ENCODE data around the gene ATR. TPM values are rescaled to one million over a fixed set of nuclear protein-coding genes. Genes with fewer than 3 reads are reported as not detected.
"Not testable (repeated sequence)": the region's sequence is repeated elsewhere in the genome, so short reads cannot be mapped to it uniquely, and the experiment has no call there.

ATR gene
- total and polyA plus RNA-seq, 7 experiments from 2014 or later: 11.3 to 48.3 (median 34.8) TPM

GRCh38 chr3:142604940-142605339 lies 26.4 kb upstream of the ATR start:
- ChIA-PET CTCF (no interaction called here), POLR2A (no interaction called here)
- no peaks in the 10 kb centered on the region for H3K9me3 ChIP-seq (ENCODE audit: control insufficient read depth in 2 of 3, low read length in 3 of 3)
- Mint-ChIP-seq H3K9me3 (peaks cover 0 to 1% (median 0%) of the 10 kb centered on the region in 11 donors), H3K36me3 (peaks cover 0 to 5% (median 0%) of the 10 kb centered on the region in 5 donors), H3K27me3 (peaks cover 0 to 2% (median 0%) of the 10 kb centered on the region in 5 donors), H3K4me1 (no peaks in the 10 kb centered on the region), H3K27ac (no peak overlapping the region), H3K4me3 (no peak overlapping the region)
- ATAC-seq (no peak), DNase-seq (no peak)
- H3K4me1 ChIP-seq (ENCODE audit: control insufficient read depth in 2 of 2, insufficient read depth in 2 of 2, low read length in 2 of 2): no peaks in the 10 kb centered on the region
- no peaks in the 10 kb centered on the region for H3K36me3 ChIP-seq (ENCODE audit: control insufficient read depth in 2 of 3, insufficient read depth in 3 of 3, low read length in 3 of 3)
- H3K4me3 ChIP-seq (ENCODE audit: low read length): no peak overlapping the region
- H3K27me3 ChIP-seq (ENCODE audit: control insufficient read depth in 2 of 2, insufficient read depth in 2 of 2, low read length in 2 of 2): no peaks in the 10 kb centered on the region
- intact Hi-C loops (cut with micrococcal nuclease): no loop called here
- no peak overlapping the region for H3K27ac ChIP-seq (ENCODE audit: low read depth, low read length)

- intact Hi-C loops (cut with micrococcal nuclease); ATAC-seq; H3K4me3 Mint-ChIP-seq; H3K36me3 Mint-ChIP-seq; H3K9me3 ChIP-seq (ENCODE audit: control insufficient read depth in 2 of 3, low read length in 3 of 3); H3K4me1 ChIP-seq (ENCODE audit: control insufficient read depth in 2 of 2, insufficient read depth in 2 of 2, low read length in 2 of 2); H3K27me3 ChIP-seq (ENCODE audit: control insufficient read depth in 2 of 2, insufficient read depth in 2 of 2, low read length in 2 of 2); H3K27me3 Mint-ChIP-seq; H3K27ac Mint-ChIP-seq; H3K27ac ChIP-seq (ENCODE audit: low read depth, low read length); H3K9me3 Mint-ChIP-seq; H3K4me3 ChIP-seq (ENCODE audit: low read length); DNase-seq; H3K4me1 Mint-ChIP-seq; H3K36me3 ChIP-seq (ENCODE audit: control insufficient read depth in 2 of 3, insufficient read depth in 3 of 3, low read length in 3 of 3); POLR2A ChIA-PET: not testable (repeated sequence)
- CTCF ChIA-PET: interaction anchor here (0.7 kb wide), 1 partner anchor 550 kb away, joined by 5 read pairs; no protein-coding TSS in a partner anchor
Measured at GRCh38 chr3:142603386-142603705, 24.8 kb upstream of the ATR start.

- peaks cover 0 to 8% (median 0%) of the 10 kb centered on the region in 5 donors for H3K36me3 Mint-ChIP-seq
- CTCF ChIA-PET: no interaction called here
- H3K27me3 Mint-ChIP-seq: peaks cover 0 to 2% (median 0%) of the 10 kb centered on the region in 5 donors
- peaks cover 0 to 1% (median 0%) of the 10 kb centered on the region in 11 donors for H3K9me3 Mint-ChIP-seq
- no peak overlapping the region for H3K4me3 Mint-ChIP-seq
- POLR2A ChIA-PET: interaction anchor here (0.5 kb wide), 1 partner anchor 383 kb away, joined by 3 read pairs; no protein-coding TSS in a partner anchor
- Histone ChIP-seq H3K27ac (ENCODE audit: low read depth, low read length) (no peak overlapping the region), H3K4me3 (ENCODE audit: low read length) (no peak overlapping the region), H3K4me1 (ENCODE audit: control insufficient read depth in 2 of 2, insufficient read depth in 2 of 2, low read length in 2 of 2) (no peaks in the 10 kb centered on the region), H3K9me3 (ENCODE audit: control insufficient read depth in 2 of 3, low read length in 3 of 3) (no peaks in the 10 kb centered on the region), H3K27me3 (ENCODE audit: control insufficient read depth in 2 of 2, insufficient read depth in 2 of 2, low read length in 2 of 2) (no peaks in the 10 kb centered on the region), H3K36me3 (ENCODE audit: control insufficient read depth in 2 of 3, insufficient read depth in 3 of 3, low read length in 3 of 3) (no peaks in the 10 kb centered on the region)
- intact Hi-C loops (cut with micrococcal nuclease): no loop called here
- DNase-seq (no peak), ATAC-seq (no peak)
- no peak overlapping the region for H3K27ac Mint-ChIP-seq
- H3K4me1 Mint-ChIP-seq: peaks cover 0 to 7% (median 7%) of the 10 kb centered on the region in 7 donors
Measured at GRCh38 chr3:142602619-142603385, 24.3 kb upstream of the ATR start.

- H3K27ac ChIP-seq (ENCODE audit: low read depth, low read length): no peak overlapping the region
- peaks cover 0 to 1% of the 10 kb centered on the region in 2 donors for H3K4me1 ChIP-seq (ENCODE audit: control insufficient read depth in 2 of 2, insufficient read depth in 2 of 2, low read length in 2 of 2)
- no peaks in the 10 kb centered on the region for H3K9me3 ChIP-seq (ENCODE audit: control insufficient read depth in 2 of 3, low read length in 3 of 3)
- ATAC-seq (no peak), DNase-seq (no peak)
- peaks cover 0 to 1% (median 0%) of the 10 kb centered on the region in 11 donors for H3K9me3 Mint-ChIP-seq
- no peaks in the 10 kb centered on the region for H3K36me3 ChIP-seq (ENCODE audit: control insufficient read depth in 2 of 3, insufficient read depth in 3 of 3, low read length in 3 of 3)
- no peak overlapping the region for H3K4me3 ChIP-seq (ENCODE audit: low read length)
- H3K27me3 ChIP-seq (ENCODE audit: control insufficient read depth in 2 of 2, insufficient read depth in 2 of 2, low read length in 2 of 2): no peaks in the 10 kb centered on the region
- ChIA-PET CTCF (no interaction called here), POLR2A (interaction anchor here (0.7 kb wide), 1 partner anchor 9 kb away, joined by 3 read pairs; no protein-coding TSS in a partner anchor)
- no peak overlapping the region for H3K27ac Mint-ChIP-seq
- intact Hi-C loops (cut with micrococcal nuclease): no loop called here
- H3K4me3 Mint-ChIP-seq: no peak overlapping the region
- peaks cover 0 to 8% (median 0%) of the 10 kb centered on the region in 5 donors for H3K36me3 Mint-ChIP-seq
- H3K4me1 Mint-ChIP-seq: peaks cover 0 to 18% (median 14%) of the 10 kb centered on the region in 7 donors
- H3K27me3 Mint-ChIP-seq: peaks cover 0 to 2% (median 0%) of the 10 kb centered on the region in 5 donors
Measured at GRCh38 chr3:142601713-142602112, 23.2 kb upstream of the ATR start.

- Histone ChIP-seq H3K4me1 (ENCODE audit: control insufficient read depth in 2 of 2, insufficient read depth in 2 of 2, low read length in 2 of 2) (peaks cover 0 to 3% of the 10 kb centered on the region in 2 donors), H3K36me3 (ENCODE audit: control insufficient read depth in 2 of 3, insufficient read depth in 3 of 3, low read length in 3 of 3) (peaks cover 0 to 8% (median 0%) of the 10 kb centered on the region in 3 experiments), H3K9me3 (ENCODE audit: control insufficient read depth in 2 of 3, low read length in 3 of 3) (no peaks in the 10 kb centered on the region), H3K4me3 (ENCODE audit: low read length) (no peak overlapping the region), H3K27ac (ENCODE audit: low read depth, low read length) (no peak overlapping the region), H3K27me3 (ENCODE audit: control insufficient read depth in 2 of 2, insufficient read depth in 2 of 2, low read length in 2 of 2) (no peaks in the 10 kb centered on the region)
- intact Hi-C loops (cut with micrococcal nuclease): loop anchor here (5.0 kb wide), 3 partner anchors 151 to 1374 kb away; partner anchors contain the start of genes DIPK2A (in 1 of the 2) and XRN1 (in 1 of the 2)
- Mint-ChIP-seq H3K27me3 (peaks cover 0 to 6% (median 0%) of the 10 kb centered on the region in 5 donors), H3K27ac (peak overlapping the region in 1 of 9 donors; percentile 19), H3K36me3 (peaks cover 0 to 7% (median 0%) of the 10 kb centered on the region in 5 donors), H3K4me1 (peaks cover 0 to 32% (median 20%) of the 10 kb centered on the region in 7 donors), H3K9me3 (peaks cover 0 to 4% (median 0%) of the 10 kb centered on the region in 11 donors), H3K4me3 (peak overlapping the region in 9 of 10 donors; percentile 1 to 58 (median 29))
- CTCF ChIA-PET: interaction anchor here (0.5 kb wide), 1 partner anchor 1187 kb away, joined by 4 read pairs; no protein-coding TSS in a partner anchor
- ATAC-seq: no peak
- POLR2A ChIA-PET: interaction anchor here (0.6 to 5.0 kb wide), 2 partner anchors 20 to 408 kb away, joined by 3 to 30 read pairs; partner anchors contain the start of gene ATR
- DNase-seq: no peak
Measured at GRCh38 chr3:142597906-142598305, 19.4 kb upstream of the ATR start.

- peaks cover 0 to 32% (median 20%) of the 10 kb centered on the region in 7 donors for H3K4me1 Mint-ChIP-seq
- H3K4me3 Mint-ChIP-seq: peak overlapping the region; percentile 96 to 100 (median 98)
- peaks cover 0 to 4% (median 0%) of the 10 kb centered on the region in 11 donors for H3K9me3 Mint-ChIP-seq
- H3K4me1 ChIP-seq (ENCODE audit: control insufficient read depth in 2 of 2, insufficient read depth in 2 of 2, low read length in 2 of 2): peaks cover 0 to 3% of the 10 kb centered on the region in 2 donors
- intact Hi-C loops (cut with micrococcal nuclease): loop anchor here (1.0 to 5.0 kb wide), 7 partner anchors 9 to 1376 kb away; partner anchors contain the start of genes ATR (in 2 of the 2), TRPC1 (in 2 of the 2), DIPK2A (in 1 of the 2) and U2SURP (in 1 of the 2)
- peaks cover 0 to 8% (median 0%) of the 10 kb centered on the region in 3 experiments for H3K36me3 ChIP-seq (ENCODE audit: control insufficient read depth in 2 of 3, insufficient read depth in 3 of 3, low read length in 3 of 3)
- H3K27me3 Mint-ChIP-seq: peaks cover 0 to 11% (median 0%) of the 10 kb centered on the region in 5 donors
- ChIA-PET POLR2A (interaction anchor here (0.6 to 5.0 kb wide), 4 partner anchors 14 to 132 kb away, joined by 3 to 30 read pairs (median 5); partner anchors contain the start of gene ATR), CTCF (no interaction called here)
- peak overlapping the region; percentile 82 for H3K4me3 ChIP-seq (ENCODE audit: low read length)
- peak overlapping the region; percentile 67 for H3K27ac ChIP-seq (ENCODE audit: low read depth, low read length)
- H3K36me3 Mint-ChIP-seq: peaks cover 0 to 6% (median 0%) of the 10 kb centered on the region in 5 donors
- H3K27ac Mint-ChIP-seq: peak overlapping the region in 8 of 9 donors; percentile 83 to 95 (median 91)
- ATAC-seq (peak; percentile 1), DNase-seq (no peak)
- H3K9me3 ChIP-seq (ENCODE audit: control insufficient read depth in 2 of 3, low read length in 3 of 3): no peaks in the 10 kb centered on the region
- H3K27me3 ChIP-seq (ENCODE audit: control insufficient read depth in 2 of 2, insufficient read depth in 2 of 2, low read length in 2 of 2): no peaks in the 10 kb centered on the region
Measured at GRCh38 chr3:142596726-142597088, 18.2 kb upstream of the ATR start.

Data from naive thymus-derived CD4-positive, alpha-beta T cell (primary cell).